ENCODE results near the gene MTUS2.

Gene MTUS2

GRCh38 chr13:29536853-29537252 is 716.7 kb downstream of the MTUS2 start:
- no peak for DNase-seq

- no peak for DNase-seq
Measured at GRCh38 chr13:29537736-29538651, 717.9 kb downstream of the MTUS2 start.

GRCh38 chr13:29538652-29539040 is 718.5 kb downstream of the MTUS2 start:
- DNase-seq: no peak

- no peak for DNase-seq
Measured at GRCh38 chr13:29539856-29540255, 719.7 kb downstream of the MTUS2 start.

- DNase-seq: no peak
Measured at GRCh38 chr13:29540334-29540733, 720.2 kb downstream of the MTUS2 start.

- no peak for DNase-seq
Measured at GRCh38 chr13:29540799-29541198, 720.7 kb downstream of the MTUS2 start.

GRCh38 chr13:29541400-29541799 is 721.3 kb downstream of the MTUS2 start:
- DNase-seq: no peak

- no peak for DNase-seq
Measured at GRCh38 chr13:29542381-29542780, 722.2 kb downstream of the MTUS2 start.

GRCh38 chr13:29543230-29544215 is 723.4 kb downstream of the MTUS2 start:
- peak in 2 of 4 experiments; percentile 8 to 15 for DNase-seq

- no peak for DNase-seq
Measured at GRCh38 chr13:29545988-29546387, 725.8 kb downstream of the MTUS2 start.

GRCh38 chr13:29546662-29547061 is 726.5 kb downstream of the MTUS2 start:
- DNase-seq: no peak

GRCh38 chr13:29547153-29547552 is 727.0 kb downstream of the MTUS2 start:
- DNase-seq: no peak

GRCh38 chr13:29548722-29549121 is 728.6 kb downstream of the MTUS2 start:
- no peak for DNase-seq

- DNase-seq: no peak
Measured at GRCh38 chr13:29550430-29550988, 730.4 kb downstream of the MTUS2 start.

GRCh38 chr13:29551214-29551613 is 731.1 kb downstream of the MTUS2 start:
- no peak for DNase-seq
